Mesendoderm (in vitro differentiated cells): Measurements from ENCODE around the gene ARHGAP6.

Experiments used
- DNase-seq: peaks from one replicate; pipeline ENCODE4 v3.0.0; 2013
- H2AK5ac ChIP-seq: 2 replicates; pipeline ENCODE4 v1.6.1; 2013; ENCODE audit warnings: low read length, inconsistent platforms
- H2BK120ac ChIP-seq: 2 replicates; pipeline ENCODE4 v1.6.1; 2013; ENCODE audit warnings: low read depth, mild to moderate bottlenecking, low read length, moderate library complexity, mixed read lengths
- H2BK15ac ChIP-seq: replicated peaks from 2 replicates; pipeline ENCODE4 v1.6.1; 2013; ENCODE audit warnings: low read depth, mild to moderate bottlenecking, moderate library complexity
- H2BK5ac ChIP-seq: 2 replicates; pipeline ENCODE4 v1.6.1; 2013; ENCODE audit warnings: low read length, inconsistent platforms
- H3K18ac ChIP-seq: 2 replicates; pipeline ENCODE4 v1.6.1; 2013; ENCODE audit warnings: mild to moderate bottlenecking, low read length, mixed read lengths
- H3K23ac ChIP-seq: one replicate; pipeline ENCODE4 v1.6.1; 2013; ENCODE audit warnings: low read length
- H3K27ac ChIP-seq: 2 replicates; pipeline ENCODE4 v1.5.1; 2013; ENCODE audit warnings: low read depth, mild to moderate bottlenecking, inconsistent platforms, low read length, moderate library complexity
- H3K27me3 ChIP-seq: 2 replicates; pipeline ENCODE4 v1.6.1; 2013; ENCODE audit warnings: low read length, control low read depth, mild to moderate bottlenecking, inconsistent platforms; ENCODE audit not compliant: insufficient read depth, poor library complexity
- H3K36me3 ChIP-seq: 2 replicates; pipeline ENCODE4 v1.6.1; 2013; ENCODE audit warnings: low read length, inconsistent platforms; ENCODE audit not compliant: control insufficient read depth, insufficient read depth
- H3K4ac ChIP-seq: one replicate; pipeline ENCODE4 v1.6.1; 2013; ENCODE audit warnings: low read depth, mild to moderate bottlenecking, low read length, moderate library complexity
- H3K4me1 ChIP-seq: 2 replicates; pipeline ENCODE4 v1.6.1; 2013; ENCODE audit warnings: low read depth, low read length, inconsistent platforms; ENCODE audit not compliant: control insufficient read depth
- H3K4me2 ChIP-seq: 2 replicates; pipeline ENCODE4 v1.6.1; 2013; ENCODE audit warnings: low read length
- H3K4me3 ChIP-seq: 2 replicates; pipeline ENCODE4 v1.5.1; 2013; ENCODE audit warnings: mild to moderate bottlenecking, low read length
- H3K56ac ChIP-seq: one replicate; pipeline ENCODE4 v1.6.1; 2013; ENCODE audit warnings: low read length
- H3K79me1 ChIP-seq: 2 replicates; pipeline ENCODE4 v1.6.1; 2013; ENCODE audit warnings: low read length, inconsistent platforms
- H3K79me2 ChIP-seq: 2 replicates; pipeline ENCODE4 v1.6.1; 2013; ENCODE audit warnings: mild to moderate bottlenecking, low read length; ENCODE audit not compliant: control insufficient read depth, insufficient read depth
- H3K9ac ChIP-seq: 2 replicates; pipeline ENCODE4 v1.6.1; 2013; ENCODE audit warnings: low read length, inconsistent platforms
- H4K5ac ChIP-seq: one replicate; pipeline ENCODE4 v1.6.1; 2013; ENCODE audit warnings: low read length
- H4K8ac ChIP-seq: one replicate; pipeline ENCODE4 v1.6.1; 2013; ENCODE audit warnings: low read depth, mild to moderate bottlenecking, control low read depth, low read length, moderate library complexity
- WGBS: extraction: QIAGEN DNeasy Blood & Tissue Kit; methylation state at CpG from one replicate; pipeline ENCODE4 v1.1.7; 2013; ENCODE audit warnings: low lambda C conversion rate, missing lambda C conversion rate; ENCODE audit not compliant: insufficient coverage; ENCODE audit errors: extremely low coverage; 5-methylcytosine and 5-hydroxymethylcytosine counted together

ARHGAP6 gene

GRCh38 chrX:11172415-11172814 lies 493.3 kb downstream of the ARHGAP6 start:
- Histone ChIP-seq H2BK120ac (no peak overlapping the region), H3K18ac (no peak overlapping the region), H3K56ac (no peak overlapping the region), H2AK5ac (no peak overlapping the region), H2BK15ac (no peak overlapping the region), H3K23ac (no peak overlapping the region), H3K4me3 (no peak overlapping the region), H2BK5ac (no peak overlapping the region), H3K4me2 (no peak overlapping the region), H3K9ac (no peak overlapping the region), H3K4ac (no peak overlapping the region), H4K8ac (no peak overlapping the region), H3K36me3 (no peaks in the 10 kb centered on the region), H3K79me1 (no peaks in the 10 kb centered on the region), H4K5ac (no peak overlapping the region), H3K27ac (no peak overlapping the region), H3K27me3 (no peaks in the 10 kb centered on the region), H3K79me2 (no peaks in the 10 kb centered on the region), H3K4me1 (no peaks in the 10 kb centered on the region)
- DNase-seq, result no peak
- WGBS, result no CpG with 5 or more reads among the region's 4 CpGs

- Histone ChIP-seq H3K4me2 (no peak overlapping the region), H3K36me3 (no peaks in the 10 kb centered on the region), H3K4ac (no peak overlapping the region), H4K5ac (no peak overlapping the region), H4K8ac (no peak overlapping the region), H3K4me3 (no peak overlapping the region), H2BK120ac (no peak overlapping the region), H3K4me1 (no peaks in the 10 kb centered on the region), H3K27ac (no peak overlapping the region), H2BK15ac (no peak overlapping the region), H3K79me2 (no peaks in the 10 kb centered on the region), H2AK5ac (no peak overlapping the region), H2BK5ac (no peak overlapping the region), H3K56ac (no peak overlapping the region), H3K9ac (no peak overlapping the region), H3K27me3 (no peaks in the 10 kb centered on the region), H3K18ac (no peak overlapping the region), H3K79me1 (no peaks in the 10 kb centered on the region), H3K23ac (no peak overlapping the region)
- DNase-seq, result no peak
- no CpG with 5 or more reads among the region's 4 CpGs for WGBS
Measured at GRCh38 chrX:11171956-11172355, 493.8 kb downstream of the ARHGAP6 start.

GRCh38 chrX:11164433-11164832 lies 501.3 kb downstream of the ARHGAP6 start:
- H4K5ac ChIP-seq, result no peak overlapping the region
- H3K4me2 ChIP-seq, result no peak overlapping the region
- no peaks in the 10 kb centered on the region for H3K27me3 ChIP-seq
- H2BK120ac ChIP-seq, result no peak overlapping the region
- H3K56ac ChIP-seq, result no peak overlapping the region
- WGBS, result no CpG with 5 or more reads among the region's 6 CpGs
- no peak overlapping the region for H3K9ac ChIP-seq
- H3K23ac ChIP-seq, result no peak overlapping the region
- no peak overlapping the region for H3K4ac ChIP-seq
- no peak overlapping the region for H2AK5ac ChIP-seq
- H3K36me3 ChIP-seq, result no peaks in the 10 kb centered on the region
- H4K8ac ChIP-seq, result no peak overlapping the region
- no peaks in the 10 kb centered on the region for H3K79me1 ChIP-seq
- DNase-seq, result no peak
- H3K4me3 ChIP-seq, result no peak overlapping the region
- no peak overlapping the region for H2BK5ac ChIP-seq
- H3K18ac ChIP-seq, result no peak overlapping the region
- H3K27ac ChIP-seq, result no peak overlapping the region
- no peaks in the 10 kb centered on the region for H3K4me1 ChIP-seq
- H2BK15ac ChIP-seq, result no peak overlapping the region
- no peaks in the 10 kb centered on the region for H3K79me2 ChIP-seq

- Histone ChIP-seq H3K9ac (no peak overlapping the region), H3K4me1 (no peaks in the 10 kb centered on the region), H3K56ac (no peak overlapping the region), H3K27ac (no peak overlapping the region), H2BK15ac (no peak overlapping the region), H4K8ac (no peak overlapping the region), H2BK120ac (no peak overlapping the region), H3K4ac (no peak overlapping the region), H3K4me2 (no peak overlapping the region), H3K27me3 (no peaks in the 10 kb centered on the region), H3K4me3 (no peak overlapping the region), H3K36me3 (no peaks in the 10 kb centered on the region), H3K23ac (no peak overlapping the region), H2BK5ac (no peak overlapping the region), H4K5ac (no peak overlapping the region), H2AK5ac (no peak overlapping the region), H3K18ac (no peak overlapping the region), H3K79me2 (no peaks in the 10 kb centered on the region), H3K79me1 (no peaks in the 10 kb centered on the region)
- no peak for DNase-seq
- WGBS, result no CpG with 5 or more reads among the region's 1 CpG
Measured at GRCh38 chrX:11159149-11159548, 506.6 kb downstream of the ARHGAP6 start.

- H3K4me2 ChIP-seq, result no peak overlapping the region
- no peak overlapping the region for H2BK5ac ChIP-seq
- no peaks in the 10 kb centered on the region for H3K4me1 ChIP-seq
- no peak overlapping the region for H3K4ac ChIP-seq
- H3K56ac ChIP-seq, result no peak overlapping the region
- no peak for DNase-seq
- H3K27ac ChIP-seq, result no peak overlapping the region
- H3K9ac ChIP-seq, result no peak overlapping the region
- no peak overlapping the region for H2BK15ac ChIP-seq
- no peaks in the 10 kb centered on the region for H3K79me1 ChIP-seq
- H3K23ac ChIP-seq, result no peak overlapping the region
- H3K79me2 ChIP-seq, result no peaks in the 10 kb centered on the region
- H3K18ac ChIP-seq, result no peak overlapping the region
- H3K36me3 ChIP-seq, result no peaks in the 10 kb centered on the region
- H4K8ac ChIP-seq, result no peak overlapping the region
- H3K27me3 ChIP-seq, result no peaks in the 10 kb centered on the region
- H3K4me3 ChIP-seq, result no peak overlapping the region
- H4K5ac ChIP-seq, result no peak overlapping the region
- no peak overlapping the region for H2AK5ac ChIP-seq
- no CpG with 5 or more reads among the region's 4 CpGs for WGBS
- no peak overlapping the region for H2BK120ac ChIP-seq
Measured at GRCh38 chrX:11151799-11152559, 513.7 kb downstream of the ARHGAP6 start.

GRCh38 chrX:11148401-11148800 lies 517.3 kb downstream of the ARHGAP6 start:
- Histone ChIP-seq H3K4ac (no peak overlapping the region), H3K23ac (no peak overlapping the region), H3K79me2 (no peaks in the 10 kb centered on the region), H2BK120ac (no peak overlapping the region), H3K4me1 (no peaks in the 10 kb centered on the region), H3K36me3 (no peaks in the 10 kb centered on the region), H2BK5ac (no peak overlapping the region), H3K4me2 (no peak overlapping the region), H3K79me1 (no peaks in the 10 kb centered on the region), H4K8ac (no peak overlapping the region), H3K27ac (no peak overlapping the region), H4K5ac (no peak overlapping the region), H2BK15ac (no peak overlapping the region), H3K56ac (no peak overlapping the region), H3K4me3 (no peak overlapping the region), H3K18ac (no peak overlapping the region), H2AK5ac (no peak overlapping the region), H3K9ac (no peak overlapping the region), H3K27me3 (no peaks in the 10 kb centered on the region)
- no CpG with 5 or more reads among the region's 7 CpGs for WGBS
- no peak for DNase-seq
